NB4 (cell line): ENCODE results near the gene CCL4L2.

ENCODE experiments used
- MYC ChIP-seq: IDR thresholded peaks from 2 replicates; pipeline ENCODE4 v1.6.1; 2011; ENCODE audit warnings: low read depth, low read length
- POLR2A ChIP-seq: IDR thresholded peaks from 2 replicates; pipeline ENCODE4 v1.6.1; 2011; ENCODE audit warnings: mild to moderate bottlenecking; ENCODE audit not compliant: insufficient read length; ENCODE audit errors: extremely low read depth
- TF ChIP-seq, protein P1 (sequence below): IDR thresholded peaks from one replicate; pipeline ENCODE4 v1.5.1; 2012; ENCODE audit warnings: low read depth, low read length
- TF ChIP-seq, protein P2 (sequence below): IDR thresholded peaks from 2 replicates; pipeline ENCODE4 v1.6.1; 2011; ENCODE audit warnings: low read depth, low read length

DNA sequence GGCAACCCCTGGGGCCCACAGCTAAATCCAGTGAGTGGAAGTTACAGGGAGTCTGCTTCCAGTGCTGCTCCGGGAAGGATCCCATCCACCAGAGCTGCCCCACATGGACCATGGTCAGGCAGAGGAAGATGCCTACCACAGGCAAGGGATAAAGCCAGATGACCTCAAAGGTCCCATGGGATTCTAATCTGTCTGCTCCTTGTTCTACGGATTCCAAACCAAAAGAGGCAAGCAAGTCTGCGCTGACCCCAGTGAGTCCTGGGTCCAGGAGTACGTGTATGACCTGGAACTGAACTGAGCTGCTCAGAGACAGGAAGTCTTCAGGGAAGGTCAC lies 1.4 kb downstream of the CCL4L2 start:
- TF ChIP-seq, protein P1, sequence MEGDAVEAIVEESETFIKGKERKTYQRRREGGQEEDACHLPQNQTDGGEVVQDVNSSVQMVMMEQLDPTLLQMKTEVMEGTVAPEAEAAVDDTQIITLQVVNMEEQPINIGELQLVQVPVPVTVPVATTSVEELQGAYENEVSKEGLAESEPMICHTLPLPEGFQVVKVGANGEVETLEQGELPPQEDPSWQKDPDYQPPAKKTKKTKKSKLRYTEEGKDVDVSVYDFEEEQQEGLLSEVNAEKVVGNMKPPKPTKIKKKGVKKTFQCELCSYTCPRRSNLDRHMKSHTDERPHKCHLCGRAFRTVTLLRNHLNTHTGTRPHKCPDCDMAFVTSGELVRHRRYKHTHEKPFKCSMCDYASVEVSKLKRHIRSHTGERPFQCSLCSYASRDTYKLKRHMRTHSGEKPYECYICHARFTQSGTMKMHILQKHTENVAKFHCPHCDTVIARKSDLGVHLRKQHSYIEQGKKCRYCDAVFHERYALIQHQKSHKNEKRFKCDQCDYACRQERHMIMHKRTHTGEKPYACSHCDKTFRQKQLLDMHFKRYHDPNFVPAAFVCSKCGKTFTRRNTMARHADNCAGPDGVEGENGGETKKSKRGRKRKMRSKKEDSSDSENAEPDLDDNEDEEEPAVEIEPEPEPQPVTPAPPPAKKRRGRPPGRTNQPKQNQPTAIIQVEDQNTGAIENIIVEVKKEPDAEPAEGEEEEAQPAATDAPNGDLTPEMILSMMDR = no peak
- TF ChIP-seq POLR2A (no peak), MYC (no peak)
- TF ChIP-seq, protein P2, sequence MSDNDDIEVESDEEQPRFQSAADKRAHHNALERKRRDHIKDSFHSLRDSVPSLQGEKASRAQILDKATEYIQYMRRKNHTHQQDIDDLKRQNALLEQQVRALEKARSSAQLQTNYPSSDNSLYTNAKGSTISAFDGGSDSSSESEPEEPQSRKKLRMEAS = no peak
